Prostate gland (tissue), 2 donors: ENCODE measurements around the gene IPO11.

Experiments
- POLR2A ChIP-seq: fragments of 450-650 bp; IDR thresholded peaks from one replicate; pipeline ENCODE4 v1.6.1; 2016; ENCODE audit warnings: antibody characterized with exemption, mild to moderate bottlenecking
- TF ChIP-seq, protein P1 (sequence below), 4 experiments: fragments of 200-600 bp in 2 of 4; fragments of 450-650 bp in 2 of 4; sonication (generic) in 2 of 4; IDR thresholded peaks; 1 replicate in 3 of 4; 2 replicates in 1 of 4; pipeline ENCODE4 v1.5.1; 2016 to 2019; ENCODE audit warnings: antibody characterized with exemption in 4 of 4, mild to moderate bottlenecking in 2 of 4, moderate library complexity in 2 of 4

DNA sequence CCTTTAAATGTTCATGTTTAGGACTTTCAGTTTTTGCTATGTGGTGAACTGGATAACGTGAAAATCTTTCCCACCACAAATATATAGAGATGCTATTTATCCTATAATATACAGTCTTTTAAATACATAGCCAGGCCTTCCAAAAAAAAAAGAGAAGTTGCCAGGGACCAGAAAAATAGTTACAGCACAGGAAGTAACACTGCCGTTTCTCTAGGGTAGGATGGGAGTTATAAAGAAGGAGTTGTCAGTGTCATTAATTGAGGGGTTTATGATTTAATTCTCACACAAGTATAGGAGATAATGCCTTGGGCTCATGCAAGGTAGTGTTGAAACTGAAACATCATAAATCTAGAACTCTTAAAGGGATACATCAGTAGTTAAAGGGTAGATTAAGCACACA, 250.0 kb downstream of the IPO11 start:
- no peak for TF ChIP-seq POLR2A
- TF ChIP-seq, protein P1, sequence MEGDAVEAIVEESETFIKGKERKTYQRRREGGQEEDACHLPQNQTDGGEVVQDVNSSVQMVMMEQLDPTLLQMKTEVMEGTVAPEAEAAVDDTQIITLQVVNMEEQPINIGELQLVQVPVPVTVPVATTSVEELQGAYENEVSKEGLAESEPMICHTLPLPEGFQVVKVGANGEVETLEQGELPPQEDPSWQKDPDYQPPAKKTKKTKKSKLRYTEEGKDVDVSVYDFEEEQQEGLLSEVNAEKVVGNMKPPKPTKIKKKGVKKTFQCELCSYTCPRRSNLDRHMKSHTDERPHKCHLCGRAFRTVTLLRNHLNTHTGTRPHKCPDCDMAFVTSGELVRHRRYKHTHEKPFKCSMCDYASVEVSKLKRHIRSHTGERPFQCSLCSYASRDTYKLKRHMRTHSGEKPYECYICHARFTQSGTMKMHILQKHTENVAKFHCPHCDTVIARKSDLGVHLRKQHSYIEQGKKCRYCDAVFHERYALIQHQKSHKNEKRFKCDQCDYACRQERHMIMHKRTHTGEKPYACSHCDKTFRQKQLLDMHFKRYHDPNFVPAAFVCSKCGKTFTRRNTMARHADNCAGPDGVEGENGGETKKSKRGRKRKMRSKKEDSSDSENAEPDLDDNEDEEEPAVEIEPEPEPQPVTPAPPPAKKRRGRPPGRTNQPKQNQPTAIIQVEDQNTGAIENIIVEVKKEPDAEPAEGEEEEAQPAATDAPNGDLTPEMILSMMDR (IDR thresholded peaks at IDR 0.05): no peak
